Caco-2 (cell line): Measurements from ENCODE around the gene SIGLEC14. TPM values are rescaled to one million over a fixed set of nuclear protein-coding genes. Genes with fewer than 3 reads are reported as not detected.
"Not testable (repeated sequence)": the region's sequence is repeated elsewhere in the genome, so short reads cannot be mapped to it uniquely, and the experiment has no call there.

Experiments used
- BruUV-seq: library from RNA; stranded (reverse); fragments of 400-500 nt; replicated peaks from 2 replicates; lab custom pipeline; 2021; lab: Mats Ljungman, UMichigan
- CTCF ChIA-PET: fragments of 300-600 bp; sonication (Branson Sonifier 250); formaldehyde crosslinking; loops from one replicate; lab custom pipeline; 2022; ENCODE audit warnings: antibody characterized with exemption; lab: Charles Lee
- POLR2A ChIA-PET: fragments of 300-600 bp; sonication (Branson Sonifier 250); formaldehyde crosslinking; loops from one replicate; lab custom pipeline; 2022; ENCODE audit warnings: antibody characterized with exemption; lab: Charles Lee
- DNase-seq, 2 experiments: peaks; one replicate each; pipeline versions ENCODE4 v3.0.0 to v3.0.0-alpha.2; 2020 to 2022
- H3K27me3 ChIP-seq: replicated peaks from 2 replicates; pipeline ENCODE4 v1.6.0; 2011; ENCODE audit warnings: low read length; ENCODE audit not compliant: control insufficient read depth, insufficient read depth
- H3K36me3 ChIP-seq: 2 replicates; pipeline ENCODE4 v1.5.1; 2011; ENCODE audit warnings: low read length; ENCODE audit not compliant: control insufficient read depth, insufficient read depth
- H3K4me1 ChIP-seq: fragments of 250-450 bp; sonication (Bioruptor Pico); 2 replicates; pipeline ENCODE4 v1.5.1; 2020; ENCODE audit warnings: mild to moderate bottlenecking
- H3K4me3 ChIP-seq: 2 replicates; pipeline ENCODE4 v1.5.1; 2011; ENCODE audit warnings: low read depth, mild to moderate bottlenecking, control low read depth, low read length
- H3K9me3 ChIP-seq: fragments of 250-450 bp; sonication (Bioruptor Pico); 2 replicates; pipeline ENCODE4 v1.5.1; 2020; ENCODE audit warnings: mild to moderate bottlenecking, moderate library complexity
- H3K27ac Mint-ChIP-seq: one replicate; pipeline ENCODE4 v1.8.0; 2022; ENCODE audit warnings: mixed read lengths; ENCODE audit not compliant: unreplicated experiment
- H3K27me3 Mint-ChIP-seq: one replicate; pipeline ENCODE4 v1.8.0; 2022; ENCODE audit warnings: mixed read lengths; ENCODE audit not compliant: insufficient read depth, unreplicated experiment
- H3K36me3 Mint-ChIP-seq: one replicate; pipeline ENCODE4 v1.8.0; 2022; ENCODE audit warnings: mild to moderate bottlenecking, mixed read lengths; ENCODE audit not compliant: insufficient read depth, unreplicated experiment
- H3K4me1 Mint-ChIP-seq: one replicate; pipeline ENCODE4 v1.8.0; 2022; ENCODE audit warnings: low read depth, mixed read lengths; ENCODE audit not compliant: unreplicated experiment
- H3K4me3 Mint-ChIP-seq: one replicate; pipeline ENCODE4 v1.8.0; 2022; ENCODE audit warnings: mild to moderate bottlenecking, moderate library complexity, mixed read lengths; ENCODE audit not compliant: unreplicated experiment
- H3K9me3 Mint-ChIP-seq: one replicate; pipeline ENCODE4 v1.8.0; 2022; ENCODE audit warnings: mixed read lengths; ENCODE audit not compliant: unreplicated experiment
- intact Hi-C: fragments of 100-400 bp; cut with micrococcal nuclease; formaldehyde crosslinking; loops from one replicate; pipeline ENCODE4 v1.10.0; 2022; ENCODE audit not compliant: unreplicated experiment
- total RNA-seq: library from RNA; stranded (reverse); gene quantifications from 2 replicates; pipeline ENCODE4 v1.2.3, GENCODE V29; 2022
- TF ChIP-seq, protein P1 (sequence below), 2 experiments: fragments of 200-600 bp in 1 of 2; IDR thresholded peaks; 1 replicate in 1 of 2; 2 replicates in 1 of 2; pipeline versions ENCODE4 v1.5.1 to v1.8.0; 2011 to 2022; ENCODE audit warnings: antibody characterized with exemption in 1 of 2, control low read depth in 1 of 2, inconsistent platforms in 1 of 2, low read depth in 1 of 2, low read length in 1 of 2, mild to moderate bottlenecking in 1 of 2, moderate library complexity in 1 of 2; ENCODE audit not compliant: insufficient read depth in 1 of 2, severe bottlenecking in 1 of 2, unreplicated experiment in 1 of 2

The SIGLEC14 gene
- total RNA-seq, 1 experiment from 2014 or later = not detected

DNA sequence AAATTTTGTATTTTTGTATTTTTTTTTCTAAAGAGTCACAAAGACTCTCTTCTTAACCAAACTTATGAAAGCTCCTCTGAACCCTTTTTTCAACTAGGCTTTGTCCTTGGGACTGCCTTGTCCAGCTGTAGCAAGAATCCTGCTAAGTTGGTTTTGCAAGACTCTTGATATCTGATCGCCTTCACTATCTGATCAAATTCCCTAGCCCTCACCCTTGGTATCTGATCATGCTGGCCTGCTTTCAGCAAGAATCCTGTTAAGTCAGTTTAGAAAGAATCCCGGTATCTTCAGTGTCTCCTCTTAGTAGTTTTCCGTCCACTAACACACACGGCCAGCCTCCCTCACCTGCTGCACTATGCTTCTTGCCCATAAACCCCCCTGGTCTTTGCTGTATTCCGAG, 14.5 kb downstream of the SIGLEC14 start:
- ChIA-PET POLR2A (no interaction called here), CTCF (no interaction called here)
- intact Hi-C loops = no loop called here
- H3K27ac Mint-ChIP-seq = no peak overlapping the region
- peaks cover 8% of the 10 kb centered on the region for H3K9me3 Mint-ChIP-seq
- no TSS peak for BruUV-seq
- TF ChIP-seq, protein P1, sequence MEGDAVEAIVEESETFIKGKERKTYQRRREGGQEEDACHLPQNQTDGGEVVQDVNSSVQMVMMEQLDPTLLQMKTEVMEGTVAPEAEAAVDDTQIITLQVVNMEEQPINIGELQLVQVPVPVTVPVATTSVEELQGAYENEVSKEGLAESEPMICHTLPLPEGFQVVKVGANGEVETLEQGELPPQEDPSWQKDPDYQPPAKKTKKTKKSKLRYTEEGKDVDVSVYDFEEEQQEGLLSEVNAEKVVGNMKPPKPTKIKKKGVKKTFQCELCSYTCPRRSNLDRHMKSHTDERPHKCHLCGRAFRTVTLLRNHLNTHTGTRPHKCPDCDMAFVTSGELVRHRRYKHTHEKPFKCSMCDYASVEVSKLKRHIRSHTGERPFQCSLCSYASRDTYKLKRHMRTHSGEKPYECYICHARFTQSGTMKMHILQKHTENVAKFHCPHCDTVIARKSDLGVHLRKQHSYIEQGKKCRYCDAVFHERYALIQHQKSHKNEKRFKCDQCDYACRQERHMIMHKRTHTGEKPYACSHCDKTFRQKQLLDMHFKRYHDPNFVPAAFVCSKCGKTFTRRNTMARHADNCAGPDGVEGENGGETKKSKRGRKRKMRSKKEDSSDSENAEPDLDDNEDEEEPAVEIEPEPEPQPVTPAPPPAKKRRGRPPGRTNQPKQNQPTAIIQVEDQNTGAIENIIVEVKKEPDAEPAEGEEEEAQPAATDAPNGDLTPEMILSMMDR (IDR thresholded peaks at IDR 0.05; ENCODE audit: insufficient read depth in 1 of 2, low read depth in 1 of 2, low read length in 1 of 2, severe bottlenecking in 1 of 2, unreplicated experiment in 1 of 2) = no peak
- peak; percentile 16 to 47 for DNase-seq
- no peaks in the 10 kb centered on the region for H3K4me1 Mint-ChIP-seq
- peaks cover 10% of the 10 kb centered on the region for H3K27me3 Mint-ChIP-seq
- no peak overlapping the region for H3K4me3 ChIP-seq
- H3K36me3 Mint-ChIP-seq = no peaks in the 10 kb centered on the region
- no peaks in the 10 kb centered on the region for H3K9me3 ChIP-seq
- no peaks in the 10 kb centered on the region for H3K27me3 ChIP-seq
- 0 out of 2 replicates have a peak, but pooled peaks cover 3% of the 10 kb centered on the region for H3K4me1 ChIP-seq
- H3K4me3 Mint-ChIP-seq = no peak overlapping the region
- no peaks in the 10 kb centered on the region for H3K36me3 ChIP-seq

DNA sequence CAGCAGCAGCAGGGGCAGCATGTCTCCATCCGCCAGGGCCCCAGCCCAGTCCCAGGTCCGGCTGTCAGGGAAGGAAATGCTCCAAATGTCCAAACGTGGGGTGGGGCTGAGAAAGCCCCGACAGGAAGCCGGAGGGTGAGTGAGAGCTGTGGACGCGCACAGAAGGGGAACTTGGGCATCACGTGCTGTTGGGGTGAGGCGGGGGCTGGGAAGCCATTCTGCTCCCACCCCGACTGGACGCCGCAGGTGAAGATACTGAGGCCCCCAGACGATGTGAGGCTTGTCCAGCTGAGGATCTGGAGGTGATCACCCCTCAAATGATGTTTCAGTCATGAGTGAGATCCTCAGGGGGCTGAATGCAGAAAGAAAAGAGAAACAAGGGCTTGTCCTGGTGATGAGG, 16.3 kb downstream of the SIGLEC14 start, which contains the start of gene SIGLEC5:
SIGLEC5 (minus strand) TSS at position 87 of the 400 bp plus-strand sequence; CDS start at position 21, 66 bp downstream.
- H3K9me3 Mint-ChIP-seq, BruUV-seq, H3K27ac Mint-ChIP-seq, H3K4me3 Mint-ChIP-seq, intact Hi-C loops, H3K9me3 ChIP-seq, H3K4me1 ChIP-seq, H3K36me3 ChIP-seq, DNase-seq, H3K4me3 ChIP-seq, POLR2A ChIA-PET, CTCF ChIA-PET, H3K36me3 Mint-ChIP-seq, H3K4me1 Mint-ChIP-seq, H3K27me3 ChIP-seq: not testable (repeated sequence)
- peaks cover 10% of the 10 kb centered on the region for H3K27me3 Mint-ChIP-seq

DNA sequence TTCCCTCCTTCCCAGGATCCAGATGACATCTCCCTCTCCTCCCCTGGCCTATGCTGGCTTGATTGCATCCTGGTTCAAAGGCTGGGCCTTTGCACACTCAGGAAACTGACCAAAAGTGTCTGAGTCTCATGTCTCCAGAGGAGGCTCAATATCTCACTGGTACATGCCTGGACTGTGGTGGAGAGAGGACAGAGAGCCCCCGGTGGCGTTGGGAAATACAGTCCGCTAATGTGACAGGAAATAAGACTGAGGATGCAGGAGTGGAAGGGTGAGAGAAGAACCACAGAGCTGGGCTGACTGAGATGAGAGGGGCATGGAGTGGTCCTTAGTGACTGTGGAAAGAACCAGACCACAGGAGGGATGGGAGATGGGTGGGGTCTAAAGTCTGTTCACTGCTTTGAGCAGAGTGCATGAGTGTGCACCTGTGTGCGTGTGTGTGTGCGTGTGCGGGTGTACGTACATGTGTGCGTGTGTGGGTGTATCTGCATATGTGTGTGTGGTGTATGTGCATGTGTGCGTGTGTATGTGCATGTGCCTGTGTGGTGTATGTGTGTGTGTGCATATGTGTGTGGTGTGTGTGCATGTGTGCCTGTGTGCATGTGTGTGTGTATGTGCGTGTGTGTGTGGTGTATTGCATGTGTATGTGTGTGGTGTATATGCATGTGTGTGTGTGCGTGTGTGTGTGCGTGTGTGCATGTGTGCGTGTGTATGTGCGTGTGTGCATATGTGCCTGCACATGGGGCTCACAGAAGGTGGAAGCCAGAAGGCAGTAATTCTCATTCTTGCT, 18.3 kb downstream of the SIGLEC14 start:
- Mint-ChIP-seq H3K36me3 (no peaks in the 10 kb centered on the region), H3K4me3 (no peak overlapping the region), H3K27me3 (peaks cover 15% of the 10 kb centered on the region), H3K4me1 (no peaks in the 10 kb centered on the region), H3K27ac (no peak overlapping the region), H3K9me3 (no peaks in the 10 kb centered on the region)
- intact Hi-C loops = no loop called here
- no peaks in the 10 kb centered on the region for H3K36me3 ChIP-seq
- H3K27me3 ChIP-seq = no peaks in the 10 kb centered on the region
- no peak overlapping the region for H3K4me3 ChIP-seq
- TF ChIP-seq, protein P1 (IDR thresholded peaks at IDR 0.05; ENCODE audit: insufficient read depth in 1 of 2, low read depth in 1 of 2, low read length in 1 of 2, severe bottlenecking in 1 of 2, unreplicated experiment in 1 of 2) = no peak
- H3K4me1 ChIP-seq = 0 out of 2 replicates have a peak, but pooled peaks cover 3% of the 10 kb centered on the region
- CTCF ChIA-PET = interaction anchor here (0.6 kb wide), 1 partner anchor 71 kb away, joined by 3 read pairs; no protein-coding TSS in a partner anchor
- no peak for DNase-seq
- no TSS peak for BruUV-seq
- no peaks in the 10 kb centered on the region for H3K9me3 ChIP-seq
- POLR2A ChIA-PET = no interaction called here
